Neural cell (in vitro differentiated cells): ENCODE results near the gene ZNF285. TPM values are rescaled to one million over a fixed set of nuclear protein-coding genes. Genes with fewer than 3 reads are reported as not detected.

Experiments used
- H2AFZ ChIP-seq: fragments of 200-600, 300-800 bp; sonication (generic), shearing (Covaris generic); 2 replicates; pipeline ENCODE4 v1.6.0; 2014; ENCODE audit warnings: low read depth, mild to moderate bottlenecking, antibody characterized with exemption, low read length, moderate library complexity
- H3F3A ChIP-seq: fragments of 200-600 bp; shearing (Covaris generic); 2 replicates; pipeline ENCODE4 v1.6.1; 2016; ENCODE audit warnings: mild to moderate bottlenecking, moderate library complexity, mixed read lengths, antibody characterized with exemption, low read length; ENCODE audit not compliant: insufficient read depth, poor library complexity, severe bottlenecking
- H3K27ac ChIP-seq: fragments of 200-600, 300-800 bp; sonication (generic), shearing (Covaris generic); 2 replicates; pipeline ENCODE4 v1.5.1; 2014; ENCODE audit warnings: mild to moderate bottlenecking, low read length, moderate library complexity
- H3K27me3 ChIP-seq: fragments of 300-800, 200-600 bp; sonication (generic), shearing (Covaris generic); 2 replicates; pipeline ENCODE4 v1.6.0; 2014; ENCODE audit warnings: mild to moderate bottlenecking, low read depth, low read length, moderate library complexity; ENCODE audit not compliant: insufficient read depth
- H3K36me3 ChIP-seq: fragments of 300-800, 200-600 bp; sonication (generic), shearing (Covaris generic); 2 replicates; pipeline ENCODE4 v1.5.1; 2014; ENCODE audit warnings: mild to moderate bottlenecking, antibody characterized with exemption, low read length, moderate library complexity; ENCODE audit not compliant: insufficient read depth
- H3K4me2 ChIP-seq: fragments of 300-800, 200-600 bp; sonication (generic), shearing (Covaris generic); 2 replicates; pipeline ENCODE4 v1.6.0; 2014; ENCODE audit warnings: mild to moderate bottlenecking, low read length
- H3K4me3 ChIP-seq: fragments of 300-800, 200-600 bp; sonication (generic), shearing (Covaris generic); 2 replicates; pipeline ENCODE4 v1.5.1; 2014; ENCODE audit warnings: mild to moderate bottlenecking, low read length, moderate library complexity
- H3K79me2 ChIP-seq: fragments of 200-600 bp; shearing (Covaris generic); replicated peaks from 2 replicates; pipeline ENCODE4 v1.6.0; 2014; ENCODE audit warnings: mild to moderate bottlenecking, low read length, moderate library complexity; ENCODE audit not compliant: insufficient read depth
- H3K9ac ChIP-seq: fragments of 300-800, 200-600 bp; sonication (generic), shearing (Covaris generic); 2 replicates; pipeline ENCODE4 v1.6.1; 2016; ENCODE audit warnings: mild to moderate bottlenecking, low read length, mixed read lengths
- H3K9me2 ChIP-seq: fragments of 200-600 bp; shearing (Covaris generic); 2 replicates; pipeline ENCODE4 v1.6.1; 2016; ENCODE audit warnings: mild to moderate bottlenecking, low read length, mixed read lengths; ENCODE audit not compliant: insufficient read depth
- H3K9me3 ChIP-seq: fragments of 200-600, 300-800 bp; sonication (generic), shearing (Covaris generic); 2 replicates; pipeline ENCODE4 v1.6.1; 2016; ENCODE audit warnings: mild to moderate bottlenecking, mixed run types, low read length, moderate library complexity, mixed read lengths
- H4K20me1 ChIP-seq: fragments of 200-600 bp; shearing (Covaris generic); 2 replicates; pipeline ENCODE4 v1.6.1; 2016; ENCODE audit warnings: mild to moderate bottlenecking, mixed run types; ENCODE audit not compliant: insufficient read depth
- CTCF ChIP-seq: fragments of 450-650 bp; IDR thresholded peaks from 2 replicates; pipeline ENCODE4 v1.5.1; 2014; ENCODE audit warnings: antibody characterized with exemption, mild to moderate bottlenecking, moderate library complexity; ENCODE audit not compliant: poor library complexity, severe bottlenecking
- EP300 ChIP-seq: fragments of 450-650 bp; conservative IDR thresholded peaks from 2 replicates; pipeline ENCODE4 v1.6.1; 2014; ENCODE audit warnings: antibody characterized with exemption, mild to moderate bottlenecking, moderate library complexity; ENCODE audit not compliant: poor library complexity, severe bottlenecking
- EZH2 ChIP-seq: fragments of 200-600, 300-800 bp; shearing (Covaris generic), sonication (generic); IDR thresholded peaks from 2 replicates; pipeline ENCODE4 v1.6.1; 2014; ENCODE audit warnings: antibody characterized with exemption, low read length, borderline replicate concordance, mild to moderate bottlenecking; ENCODE audit not compliant: insufficient read depth, poor library complexity, severe bottlenecking
- MXI1 ChIP-seq: fragments of 450-650 bp; conservative IDR thresholded peaks from 2 replicates; pipeline ENCODE4 v1.6.1; 2014; ENCODE audit warnings: antibody characterized with exemption, mild to moderate bottlenecking; ENCODE audit not compliant: poor library complexity, severe bottlenecking
- POLR2AphosphoS5 ChIP-seq: IDR thresholded peaks from 2 replicates; pipeline ENCODE4 v1.6.1; 2012
- RAD21 ChIP-seq: fragments of 450-650 bp; conservative IDR thresholded peaks from 2 replicates; pipeline ENCODE4 v1.6.1; 2014; ENCODE audit warnings: antibody characterized with exemption, mild to moderate bottlenecking, moderate library complexity
- REST ChIP-seq: IDR thresholded peaks from 2 replicates; pipeline ENCODE4 v1.6.1; 2012; ENCODE audit warnings: borderline replicate concordance
- SMC3 ChIP-seq: fragments of 450-650 bp; conservative IDR thresholded peaks from 2 replicates; pipeline ENCODE4 v1.6.1; 2014; ENCODE audit warnings: antibody characterized with exemption, mild to moderate bottlenecking, moderate library complexity; ENCODE audit not compliant: poor library complexity
- TAF1 ChIP-seq: IDR thresholded peaks from 2 replicates; pipeline ENCODE4 v1.6.1; 2012; ENCODE audit warnings: low read depth
- polyA plus RNA-seq: library from polyadenylated mRNA; depleted of rRNA; stranded (reverse); fragments of >200 nt; gene quantifications from 2 replicates; pipeline ENCODE4 v1.2.3, GENCODE V29; 2014

Gene ZNF285
- polyA plus RNA-seq, 1 donor from 2014 or later, result 47.1 TPM

DNA sequence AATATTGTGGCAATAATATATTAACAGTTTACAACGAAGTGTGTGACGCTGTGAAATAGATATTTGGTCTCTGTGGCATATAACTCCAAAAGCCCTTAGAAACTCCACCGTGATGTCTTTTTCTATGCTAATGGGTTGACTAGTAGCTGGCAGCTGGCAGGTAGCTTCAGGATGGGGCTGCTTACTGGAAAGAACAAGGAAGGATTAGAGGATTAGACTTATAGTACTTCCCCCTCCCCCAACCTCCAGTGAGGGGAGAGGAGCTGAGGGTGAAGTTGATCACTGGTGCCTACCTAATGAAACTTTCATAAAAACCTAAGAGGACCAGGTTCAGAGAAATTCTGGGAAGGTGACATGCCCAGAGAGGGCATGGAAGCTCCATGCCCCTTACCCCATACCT, 37.0 kb upstream of the ZNF285 start:
- Histone ChIP-seq H3F3A (no peaks in the 10 kb centered on the region), H3K4me3 (no peak overlapping the region), H2AFZ (no peak overlapping the region), H3K36me3 (no peaks in the 10 kb centered on the region), H3K9me3 (peaks cover 4% of the 10 kb centered on the region), H3K79me2 (no peaks in the 10 kb centered on the region), H3K27ac (no peak overlapping the region), H3K9ac (no peak overlapping the region), H3K4me2 (no peak overlapping the region), H4K20me1 (no peaks in the 10 kb centered on the region), H3K9me2 (no peaks in the 10 kb centered on the region), H3K27me3 (no peaks in the 10 kb centered on the region)
- no peak for TF ChIP-seq MXI1
- TF ChIP-seq EZH2, result no peak
- no peak for TF ChIP-seq RAD21
- no peak for TF ChIP-seq POLR2AphosphoS5
- no peak for TF ChIP-seq SMC3
- TF ChIP-seq EP300, result no peak
- no peak for TF ChIP-seq CTCF
- TF ChIP-seq REST, result no peak
- no peak for TF ChIP-seq TAF1

GRCh38 chr19:44435441-44435840, 34.0 kb upstream of the ZNF285 start:
- H3K9me3 ChIP-seq, result peaks cover 8% of the 10 kb centered on the region
- H3K4me2 ChIP-seq, result no peak overlapping the region
- H3K27ac ChIP-seq, result no peak overlapping the region
- H3K9ac ChIP-seq, result no peak overlapping the region
- no peak overlapping the region for H3K4me3 ChIP-seq
- H3K79me2 ChIP-seq, result no peaks in the 10 kb centered on the region
- no peaks in the 10 kb centered on the region for H4K20me1 ChIP-seq
- H3F3A ChIP-seq, result no peaks in the 10 kb centered on the region
- H3K36me3 ChIP-seq, result no peaks in the 10 kb centered on the region
- no peak overlapping the region for H2AFZ ChIP-seq
- TF ChIP-seq SMC3 (no peak), EP300 (no peak), CTCF (no peak), POLR2AphosphoS5 (no peak), MXI1 (no peak), REST (no peak), RAD21 (no peak), TAF1 (no peak), EZH2 (no peak)
- no peaks in the 10 kb centered on the region for H3K27me3 ChIP-seq
- no peaks in the 10 kb centered on the region for H3K9me2 ChIP-seq
